Central memory CD8-positive, alpha-beta T cell (primary cell): ENCODE data around the gene PAAF1.

Experiments
- ATAC-seq: fragments of 150-1000 bp; cut with Tn5 transposase; replicated peaks from 2 replicates; pipeline ENCODE4 v1.10.0; 2022; ENCODE audit warnings: mild to moderate bottlenecking, moderate FRiP score, moderate number of reproducible peaks; ENCODE audit not compliant: poor library complexity, severe bottlenecking; ENCODE audit errors: extremely low read depth
- DNase-seq, 2 donors: peaks; one replicate each; pipeline ENCODE4 v3.0.0; 2021; ENCODE audit warnings: low spot score in 2 of 2
- H3K27ac Mint-ChIP-seq: one replicate; pipeline ENCODE4 v1.8.0; 2022; ENCODE audit warnings: low read depth, mild to moderate bottlenecking, moderate library complexity, mixed read lengths
- H3K27me3 Mint-ChIP-seq: one replicate; pipeline ENCODE4 v1.8.0; 2022; ENCODE audit warnings: mixed read lengths
- H3K36me3 Mint-ChIP-seq: one replicate; pipeline ENCODE4 v1.8.0; 2022; ENCODE audit warnings: mild to moderate bottlenecking, moderate library complexity, mixed read lengths; ENCODE audit not compliant: insufficient read depth
- H3K4me1 Mint-ChIP-seq: one replicate; pipeline ENCODE4 v1.8.0; 2022; ENCODE audit warnings: mixed read lengths
- H3K4me3 Mint-ChIP-seq: one replicate; pipeline ENCODE4 v1.8.0; 2022; ENCODE audit warnings: mild to moderate bottlenecking, moderate library complexity, mixed read lengths
- H3K9me3 Mint-ChIP-seq: one replicate; pipeline ENCODE4 v1.8.0; 2022; ENCODE audit warnings: mixed read lengths

The PAAF1 gene

GRCh38 chr11:73971175-73971719 lies 94.4 kb downstream of the PAAF1 start:
- ATAC-seq (no peak), DNase-seq (no peak)
- Mint-ChIP-seq H3K36me3 (peaks cover 59% of the 10 kb centered on the region), H3K4me1 (peaks cover 71% of the 10 kb centered on the region), H3K27me3 (no peaks in the 10 kb centered on the region), H3K27ac (peak overlapping the region; percentile 93), H3K4me3 (no peak overlapping the region), H3K9me3 (no peaks in the 10 kb centered on the region)

GRCh38 chr11:73972187-73972586 lies 95.4 kb downstream of the PAAF1 start:
- Mint-ChIP-seq H3K4me1 (peaks cover 81% of the 10 kb centered on the region), H3K27me3 (no peaks in the 10 kb centered on the region), H3K9me3 (no peaks in the 10 kb centered on the region), H3K4me3 (peak overlapping the region; percentile 13), H3K36me3 (peaks cover 67% of the 10 kb centered on the region), H3K27ac (peak overlapping the region; percentile 93)
- no peak for DNase-seq
- ATAC-seq = no peak

- H3K9me3 Mint-ChIP-seq = no peaks in the 10 kb centered on the region
- H3K27ac Mint-ChIP-seq = peak overlapping the region; percentile 93
- no peak for ATAC-seq
- peaks cover 74% of the 10 kb centered on the region for H3K36me3 Mint-ChIP-seq
- DNase-seq = no peak
- H3K27me3 Mint-ChIP-seq = no peaks in the 10 kb centered on the region
- peak overlapping the region; percentile 100 for H3K4me3 Mint-ChIP-seq
- H3K4me1 Mint-ChIP-seq = peaks cover 87% of the 10 kb centered on the region
Observed at GRCh38 chr11:73972620-73973449, 96.0 kb downstream of the PAAF1 start.

GRCh38 chr11:73974604-73975478 lies 98.0 kb downstream of the PAAF1 start:
- no peaks in the 10 kb centered on the region for H3K27me3 Mint-ChIP-seq
- H3K27ac Mint-ChIP-seq = peak overlapping the region; percentile 93
- no peaks in the 10 kb centered on the region for H3K9me3 Mint-ChIP-seq
- peak overlapping the region; percentile 100 for H3K4me3 Mint-ChIP-seq
- peaks cover 82% of the 10 kb centered on the region for H3K36me3 Mint-ChIP-seq
- no peak for DNase-seq
- H3K4me1 Mint-ChIP-seq = peaks cover 88% of the 10 kb centered on the region
- no peak for ATAC-seq

GRCh38 chr11:73975479-73975757 lies 98.6 kb downstream of the PAAF1 start:
- Mint-ChIP-seq H3K4me1 (peaks cover 88% of the 10 kb centered on the region), H3K27me3 (no peaks in the 10 kb centered on the region), H3K27ac (peak overlapping the region; percentile 93), H3K4me3 (peak overlapping the region; percentile 100), H3K36me3 (peaks cover 82% of the 10 kb centered on the region), H3K9me3 (no peaks in the 10 kb centered on the region)
- DNase-seq (no peak), ATAC-seq (no peak)

- Mint-ChIP-seq H3K36me3 (peaks cover 90% of the 10 kb centered on the region), H3K27me3 (no peaks in the 10 kb centered on the region), H3K4me3 (peak overlapping the region; percentile 100), H3K9me3 (no peaks in the 10 kb centered on the region), H3K4me1 (peaks cover 94% of the 10 kb centered on the region), H3K27ac (peak overlapping the region; percentile 93)
- DNase-seq = no peak
- ATAC-seq = no peak
Observed at GRCh38 chr11:73976451-73977151, 99.8 kb downstream of the PAAF1 start.

- Mint-ChIP-seq H3K27me3 (no peaks in the 10 kb centered on the region), H3K27ac (peak overlapping the region; percentile 93), H3K4me1 (peaks cover 89% of the 10 kb centered on the region), H3K36me3 (peaks cover 92% of the 10 kb centered on the region), H3K9me3 (no peaks in the 10 kb centered on the region), H3K4me3 (peak overlapping the region; percentile 100)
- no peak for DNase-seq
- ATAC-seq = no peak
Observed at GRCh38 chr11:73977856-73978519, 101.2 kb downstream of the PAAF1 start.

GRCh38 chr11:73978576-73979086 lies 101.8 kb downstream of the PAAF1 start:
- Mint-ChIP-seq H3K27ac (peak overlapping the region; percentile 100), H3K4me3 (peak overlapping the region; percentile 100), H3K4me1 (peaks cover 89% of the 10 kb centered on the region), H3K9me3 (no peaks in the 10 kb centered on the region), H3K27me3 (no peaks in the 10 kb centered on the region), H3K36me3 (peaks cover 94% of the 10 kb centered on the region)
- ATAC-seq (no peak), DNase-seq (no peak)

GRCh38 chr11:73980001-73980961 lies 103.5 kb downstream of the PAAF1 start:
- peaks cover 82% of the 10 kb centered on the region for H3K36me3 Mint-ChIP-seq
- DNase-seq = peak; percentile 60 to 81
- peaks cover 77% of the 10 kb centered on the region for H3K4me1 Mint-ChIP-seq

More at GRCh38 chr11:73980001-73980961, 103.5 kb downstream of the PAAF1 start:
- Mint-ChIP-seq H3K9me3 (no peaks in the 10 kb centered on the region), H3K4me3 (peak overlapping the region; percentile 100), H3K27me3 (no peaks in the 10 kb centered on the region), H3K27ac (peak overlapping the region; percentile 100)
- ATAC-seq = peak; percentile 54
